Activated CD4-positive, alpha-beta T cell treated with anti-CD3 and anti-CD28 coated beads for 24 hours (primary cell): Measurements from ENCODE around the gene SOCS3.
"Not testable (repeated sequence)": the region's sequence is repeated elsewhere in the genome, so short reads cannot be mapped to it uniquely, and the experiment has no call there.

Source experiments
- DNase-seq, 2 donors: peaks; one replicate each; pipeline ENCODE4 v3.0.0-alpha.2; 2020; ENCODE audit warnings: low read depth in 2 of 2

SOCS3 gene

DNA sequence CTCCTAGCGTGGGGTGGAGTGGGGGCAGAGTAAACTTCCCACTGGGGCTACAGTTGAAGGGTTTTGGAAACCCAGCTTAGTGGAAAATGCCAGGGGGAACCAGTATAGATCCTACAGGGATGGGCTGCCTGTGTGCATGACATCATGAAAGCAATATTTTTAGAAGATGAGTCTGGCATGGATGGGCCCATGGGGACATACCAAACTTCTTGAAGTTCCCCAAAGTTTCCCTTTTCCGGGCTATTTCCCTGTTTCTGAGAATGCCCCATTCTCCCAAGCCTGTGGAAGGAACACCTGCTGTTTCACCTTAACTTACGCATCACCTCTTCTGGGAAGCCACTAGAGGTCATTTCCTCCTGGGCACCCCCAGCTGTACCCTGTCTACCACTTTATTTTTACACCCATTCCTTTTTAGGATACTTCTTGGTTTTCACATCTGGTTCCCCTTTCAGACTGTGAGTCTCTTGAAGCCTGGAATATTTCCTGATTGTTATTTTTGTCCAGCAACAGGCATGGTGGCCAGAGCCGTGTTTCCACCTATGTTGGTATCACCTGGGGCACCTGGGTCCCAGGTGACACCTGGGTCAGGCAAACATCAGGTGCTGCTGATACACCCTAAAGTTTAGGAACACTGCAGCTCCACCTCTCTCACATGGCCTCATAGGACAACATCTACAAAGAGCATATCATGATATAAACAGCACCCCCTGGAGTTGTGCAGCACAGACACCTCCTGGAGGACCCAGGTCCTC is 9.8 kb downstream of the SOCS3 start:
- no peak for DNase-seq

- DNase-seq = no peak
These were observed 11.7 kb downstream of the SOCS3 start for GRCh38 chr17:78348055-78348770.

GRCh38 chr17:78347453-78347852 is 12.4 kb downstream of the SOCS3 start:
- no peak for DNase-seq

GRCh38 chr17:78346605-78347250 is 13.1 kb downstream of the SOCS3 start:
- no peak for DNase-seq

DNA sequence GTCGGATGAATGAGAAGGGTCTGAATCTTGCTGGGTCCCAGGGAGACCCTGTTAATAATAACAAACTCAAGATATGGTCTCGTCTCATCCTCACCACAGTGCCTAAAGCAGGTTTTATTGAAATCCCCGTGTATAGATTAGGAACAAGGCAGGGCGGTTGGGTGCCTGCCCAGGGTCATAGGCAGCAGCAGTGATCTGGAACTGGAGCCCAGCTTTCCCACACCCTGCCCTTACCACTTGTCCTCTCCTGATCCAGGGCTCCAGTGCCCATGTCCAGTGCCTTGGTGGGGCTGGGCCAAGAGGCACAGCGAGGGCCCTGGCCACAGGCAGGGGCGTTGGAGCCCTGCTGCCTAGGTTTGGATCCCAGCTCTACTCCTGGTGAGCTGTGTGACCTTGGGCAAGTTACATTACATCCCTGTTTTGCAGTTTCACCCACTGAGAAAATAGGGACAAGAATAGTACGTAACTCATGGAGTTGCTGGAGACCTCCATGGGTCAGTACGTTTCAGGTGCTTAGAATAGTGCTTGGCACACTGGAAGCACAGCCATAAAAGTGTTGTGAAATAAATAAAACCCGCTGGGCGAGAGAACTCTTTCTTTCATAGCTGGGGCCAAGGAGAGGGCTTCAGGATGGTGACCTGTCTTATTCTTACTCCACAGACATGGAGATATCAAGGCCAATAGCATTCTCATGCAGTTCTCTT is 13.9 kb downstream of the SOCS3 start:
- DNase-seq = no peak

DNA sequence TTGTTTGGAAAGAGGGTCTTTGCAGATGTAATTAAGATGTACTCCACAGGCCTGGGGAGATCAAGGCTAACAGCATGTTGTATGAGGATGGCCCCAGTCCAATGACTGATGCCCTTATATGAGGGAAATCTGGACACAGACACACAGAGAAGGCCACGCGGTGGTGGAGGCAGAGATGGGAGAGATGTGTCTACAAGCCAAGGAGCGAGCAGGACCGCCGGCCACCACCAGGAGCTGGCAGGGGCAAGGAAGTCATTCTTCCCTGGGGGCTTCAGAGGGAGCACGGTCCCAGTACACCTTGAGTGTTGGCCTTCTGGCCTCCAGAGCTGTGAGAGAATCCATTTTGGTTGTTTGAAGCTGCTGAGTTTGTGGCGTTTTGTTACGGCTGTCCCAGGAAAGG is 14.7 kb downstream of the SOCS3 start:
- no peak for DNase-seq

- DNase-seq = no peak
These were observed 15.2 kb downstream of the SOCS3 start for GRCh38 chr17:78344666-78345065.

GRCh38 chr17:78343543-78344201 is 16.2 kb downstream of the SOCS3 start:
- no peak for DNase-seq

DNA sequence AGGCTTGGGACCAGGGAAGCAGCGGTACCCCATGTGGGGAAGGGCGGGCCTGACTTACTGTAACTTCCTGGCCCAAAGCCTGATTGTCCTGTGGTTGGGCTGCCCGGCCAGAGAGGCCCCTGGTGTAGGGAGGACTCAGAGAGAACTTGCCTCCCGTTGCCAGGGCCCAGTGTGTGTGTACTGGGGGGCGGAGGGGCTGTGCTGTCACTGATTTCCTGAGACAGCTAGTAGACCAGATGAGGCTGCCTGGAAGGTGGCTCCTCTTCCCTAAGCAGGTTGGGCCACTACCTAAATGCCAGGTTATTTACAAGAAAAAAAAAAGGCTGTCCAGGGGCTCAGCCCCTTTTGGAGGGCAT is 16.7 kb downstream of the SOCS3 start:
- no peak for DNase-seq

GRCh38 chr17:78342449-78343186 is 17.3 kb downstream of the SOCS3 start:
- DNase-seq = no peak

DNA sequence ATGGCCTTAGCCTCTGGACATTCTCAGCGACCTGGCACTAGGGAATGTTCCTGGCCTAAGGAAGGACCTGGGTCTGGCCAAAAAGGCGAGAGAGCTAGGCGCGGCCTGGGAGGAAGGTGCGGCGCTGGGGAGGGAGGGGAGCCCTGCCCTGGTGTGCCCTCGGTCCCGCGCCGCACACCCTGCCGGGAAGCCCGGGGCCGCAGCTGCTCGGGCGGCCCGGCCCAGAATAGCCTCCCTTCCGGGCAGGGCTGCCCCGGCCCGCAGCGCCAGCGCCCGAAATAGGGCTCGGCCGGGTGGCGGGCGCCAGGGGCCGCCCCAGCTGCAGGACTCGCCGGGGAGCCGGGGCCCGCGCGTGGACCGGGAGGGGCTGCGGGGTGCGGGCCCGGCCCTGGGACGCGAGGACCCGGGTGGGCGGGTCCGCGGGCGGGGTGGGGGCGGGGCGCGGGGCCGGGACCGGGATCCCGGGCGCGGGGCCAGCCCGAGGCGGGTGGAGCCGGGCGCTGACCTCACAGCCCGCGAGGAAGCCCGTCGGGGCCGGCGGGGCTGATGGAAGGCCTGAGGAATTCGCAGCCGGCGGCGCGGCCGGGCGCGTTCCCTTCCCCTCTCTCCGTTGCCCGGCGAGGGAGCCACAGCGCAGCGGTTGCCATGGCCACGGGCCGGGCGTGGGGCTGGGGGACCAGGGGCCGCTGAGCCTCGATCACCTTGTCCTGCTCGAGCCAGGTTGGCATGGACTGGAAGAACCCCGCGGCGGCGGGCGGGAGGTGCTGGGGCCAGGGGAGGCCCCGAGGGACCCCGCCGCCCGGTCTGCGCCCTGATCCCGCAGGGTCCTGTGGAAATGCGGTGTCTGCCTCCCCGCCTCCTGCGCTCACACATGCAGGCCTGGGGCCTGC is 18.1 kb downstream of the SOCS3 start:
- DNase-seq = no peak

GRCh38 chr17:78340183-78340955 is 19.5 kb downstream of the SOCS3 start:
- DNase-seq = no peak

DNA sequence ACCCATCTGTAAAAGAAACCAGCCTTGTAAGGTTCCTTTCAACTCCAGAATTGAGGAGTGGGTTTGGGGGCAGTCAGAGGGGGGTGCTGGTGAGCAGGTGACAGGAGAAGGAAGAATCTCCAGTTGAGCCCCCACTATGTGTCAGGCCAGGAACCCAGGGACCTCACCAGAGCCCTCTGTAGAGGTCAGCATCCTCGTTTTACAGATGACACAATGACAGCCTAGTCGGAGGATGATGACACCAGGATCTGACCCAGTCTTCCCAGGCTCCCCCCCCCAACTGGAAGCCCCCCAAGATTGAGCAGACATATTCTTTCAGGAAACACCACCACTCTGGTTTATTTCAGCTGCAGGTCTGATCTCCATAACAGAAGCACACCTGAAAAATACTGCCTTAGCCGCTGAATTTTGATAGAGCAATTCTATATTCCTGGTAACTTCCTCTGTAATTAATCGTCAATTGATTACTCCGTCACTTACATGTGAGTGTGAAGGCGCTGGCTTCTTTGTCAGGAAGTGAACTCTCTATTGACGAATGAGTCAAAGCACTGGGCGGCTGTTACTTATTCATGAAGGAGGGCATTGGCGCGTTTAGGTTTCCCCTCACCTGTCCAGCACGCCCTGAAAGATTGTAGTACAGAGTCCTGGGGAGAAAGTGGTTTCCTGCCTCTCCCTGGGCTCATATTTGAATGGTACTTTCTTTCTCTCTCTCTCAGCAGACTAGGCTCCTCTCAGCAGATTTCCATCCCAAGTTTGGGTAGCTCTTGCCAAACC is 21.2 kb downstream of the SOCS3 start:
- DNase-seq = no peak

DNA sequence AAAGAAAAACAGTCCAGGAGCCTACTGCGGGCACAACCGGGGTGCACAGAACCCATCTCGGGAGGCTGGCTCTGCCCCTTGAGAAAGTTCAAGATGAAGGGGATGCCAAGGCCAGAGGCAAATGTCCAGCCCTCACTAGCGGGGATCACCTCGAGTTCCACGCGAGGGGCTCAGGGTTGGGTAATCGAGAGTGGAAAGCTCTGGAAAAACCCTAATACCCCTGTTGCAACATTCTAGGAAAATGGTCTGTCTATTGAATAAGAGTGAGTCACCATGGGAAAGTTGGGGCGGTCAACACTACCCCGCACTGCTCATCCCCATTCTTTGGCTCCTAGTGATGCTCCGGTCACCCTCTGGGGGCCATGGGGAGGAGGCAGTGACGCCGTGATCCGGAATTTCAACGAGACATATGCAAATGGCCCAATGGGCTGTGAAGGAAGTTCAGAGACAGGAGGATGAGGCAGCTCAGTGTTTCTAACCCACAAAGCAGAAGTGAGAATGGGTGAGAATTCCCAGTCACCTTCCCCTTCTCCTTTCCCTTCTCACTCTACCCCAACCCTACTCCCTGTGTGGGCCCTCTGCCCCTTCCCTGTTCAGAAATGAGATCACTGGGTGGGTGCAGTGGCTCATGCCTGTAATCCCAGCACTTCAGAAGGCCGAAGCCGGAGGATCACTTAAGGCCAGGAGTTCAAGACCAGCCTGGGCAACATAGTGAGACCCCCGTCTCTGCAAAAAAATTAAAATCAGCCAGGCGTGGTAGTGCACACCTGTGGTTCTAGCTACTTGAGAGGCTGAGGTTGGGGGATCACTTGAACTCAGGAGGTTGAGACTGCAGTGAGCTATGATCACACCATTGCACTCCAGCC is 22.4 kb downstream of the SOCS3 start:
- DNase-seq = no peak

DNA sequence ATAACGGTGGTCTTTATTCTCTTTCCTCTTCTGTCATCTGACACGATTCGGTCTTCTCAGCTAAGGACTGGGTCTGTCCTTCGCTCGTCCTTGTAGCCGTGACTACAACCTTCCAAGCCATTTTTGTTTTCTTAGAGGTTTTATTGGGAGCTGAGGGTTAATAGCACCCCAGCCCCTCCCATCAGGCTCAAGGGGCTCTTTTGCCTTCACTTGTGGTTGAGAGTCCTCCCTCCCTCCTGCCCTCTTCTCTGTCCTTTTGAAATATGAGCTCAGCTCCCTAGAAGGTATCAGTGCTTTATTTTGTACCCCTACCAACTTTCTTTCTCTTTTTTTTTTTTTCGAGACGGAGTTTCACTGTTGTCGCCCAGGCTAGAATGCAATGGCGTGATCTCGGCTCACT is 24.7 kb downstream of the SOCS3 start:
- DNase-seq = no peak

GRCh38 chr17:78332991-78333390 is 26.9 kb downstream of the SOCS3 start:
- no peak for DNase-seq

- DNase-seq = not testable (repeated sequence)
These were observed 28.5 kb downstream of the SOCS3 start for GRCh38 chr17:78331355-78331754.
